Measurements from ENCODE around the gene CKS1B.

GRCh38 chr1:155018617-155019348, 44.3 kb downstream of the CKS1B start:
- TF ChIP-seq POLR2A (IDR thresholded peaks at IDR 0.05) (no peak), CTCF (IDR thresholded peaks at IDR 0.05) (no peak)
